NCI-H146 treated with DMSO at 0.1 percent for 48 hours (cell line): ENCODE data around the gene MACROD2.

Source experiments
- DNase-seq: peaks from one replicate; lab custom pipeline; 2025; ENCODE audit not compliant: unreplicated experiment; lab: John Stamatoyannopoulos, UW

The MACROD2 gene

DNA sequence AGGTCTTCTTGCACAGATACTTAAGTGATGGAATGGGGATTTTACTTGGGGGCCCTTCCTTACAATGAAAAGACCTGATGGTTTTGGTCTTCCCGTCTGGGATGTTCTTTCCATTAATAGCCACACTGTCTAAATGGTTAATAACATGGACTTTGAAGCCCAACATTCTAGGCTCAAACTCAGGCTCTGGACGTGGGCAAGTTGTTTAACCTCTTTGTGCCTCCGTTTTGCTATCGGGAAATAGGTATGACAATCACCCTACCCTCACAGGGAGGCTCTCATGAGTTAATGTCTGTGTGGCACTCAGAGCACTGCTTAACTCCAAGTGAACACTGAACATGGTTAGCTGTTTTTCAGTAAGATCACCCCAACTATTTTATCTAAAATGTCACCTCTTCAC is 702.8 kb downstream of the MACROD2 start:
- DNase-seq: no peak

DNA sequence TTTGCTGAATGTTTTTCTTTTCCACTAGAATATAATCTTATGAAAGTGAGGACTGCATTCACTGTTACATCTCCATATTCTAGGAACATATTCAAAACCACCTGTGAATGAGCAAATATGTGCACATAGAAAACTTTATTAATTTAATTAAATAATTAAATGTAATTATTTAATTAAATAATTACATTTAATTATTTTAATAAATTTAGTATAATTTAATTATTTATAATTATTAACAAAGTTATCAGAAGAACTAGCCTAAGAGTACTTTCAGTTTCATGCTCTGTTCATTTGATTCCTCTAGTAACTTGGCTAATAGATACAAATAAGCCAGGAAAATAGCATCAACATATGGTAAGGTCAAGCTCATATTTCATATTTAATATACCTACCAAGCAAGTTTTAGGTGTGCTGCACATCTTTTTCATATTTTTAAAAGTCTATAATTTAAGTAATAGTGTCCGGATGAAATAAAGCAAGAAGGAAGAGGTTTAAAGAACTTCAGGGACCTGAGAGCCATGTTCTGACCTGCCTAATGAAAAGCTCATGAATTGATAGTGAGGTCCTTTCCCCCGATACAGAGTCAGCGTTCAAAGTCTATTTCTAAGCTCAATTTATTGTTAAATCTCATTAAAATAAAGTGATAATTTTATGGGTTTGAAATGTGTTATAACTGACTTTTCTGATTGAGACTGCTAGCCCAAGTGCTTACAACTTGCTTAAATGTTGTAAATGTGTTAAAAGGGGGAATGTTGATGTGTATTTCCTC is 703.5 kb downstream of the MACROD2 start:
- DNase-seq: no peak

DNA sequence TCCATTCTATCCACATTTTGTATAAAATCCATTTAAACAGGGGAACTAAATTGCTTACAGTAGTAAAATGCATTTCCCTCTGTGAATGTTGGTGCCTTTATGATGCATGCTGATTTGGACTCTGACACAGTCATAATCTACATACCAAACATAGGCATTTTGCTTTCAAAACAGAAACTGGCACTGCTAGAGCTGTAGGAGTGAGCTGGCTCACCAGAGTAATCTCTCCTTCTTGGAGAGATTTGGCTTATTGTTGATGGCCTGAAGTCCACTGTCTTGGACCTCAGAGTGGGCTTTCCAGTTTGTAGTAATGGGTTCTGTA is 705.3 kb downstream of the MACROD2 start:
- no peak for DNase-seq

DNA sequence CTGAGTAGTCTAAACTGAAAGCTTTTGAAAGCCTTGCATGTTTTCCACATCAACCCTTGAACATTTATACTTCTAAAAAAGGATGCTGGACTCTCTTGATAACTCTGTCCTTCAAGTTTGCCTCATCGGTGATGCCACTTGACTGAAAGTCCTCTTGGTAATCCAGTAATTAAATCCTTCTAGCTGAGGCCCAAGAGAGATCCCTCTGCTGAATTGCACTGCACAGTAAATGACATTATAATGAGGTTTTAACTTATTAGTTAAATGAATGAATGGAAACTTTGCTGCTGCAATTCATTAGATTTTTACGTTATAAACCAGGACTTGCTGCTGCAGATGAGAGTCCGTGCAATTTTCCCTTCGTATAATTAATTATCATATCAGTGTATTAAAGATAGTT is 706.0 kb downstream of the MACROD2 start:
- DNase-seq: no peak

DNA sequence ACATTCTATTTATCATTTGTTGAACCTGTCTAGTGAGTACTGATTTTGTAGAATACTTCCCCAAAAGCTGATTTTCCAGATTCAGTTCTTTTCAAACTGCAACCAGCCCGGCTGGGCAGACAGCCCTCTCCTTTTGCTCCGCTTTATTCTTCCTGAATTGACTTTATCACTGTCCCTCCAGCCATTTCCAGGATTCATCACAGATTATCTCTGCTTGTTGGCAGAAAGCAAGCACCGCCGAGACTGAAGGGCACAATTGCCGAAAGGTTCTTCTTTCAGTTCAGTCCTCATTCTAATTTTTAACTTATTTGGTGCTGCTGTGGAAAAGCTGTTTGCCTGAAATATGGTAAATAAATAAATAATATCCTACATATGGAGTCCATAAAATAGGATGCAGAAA is 711.2 kb downstream of the MACROD2 start:
- no peak for DNase-seq

DNA sequence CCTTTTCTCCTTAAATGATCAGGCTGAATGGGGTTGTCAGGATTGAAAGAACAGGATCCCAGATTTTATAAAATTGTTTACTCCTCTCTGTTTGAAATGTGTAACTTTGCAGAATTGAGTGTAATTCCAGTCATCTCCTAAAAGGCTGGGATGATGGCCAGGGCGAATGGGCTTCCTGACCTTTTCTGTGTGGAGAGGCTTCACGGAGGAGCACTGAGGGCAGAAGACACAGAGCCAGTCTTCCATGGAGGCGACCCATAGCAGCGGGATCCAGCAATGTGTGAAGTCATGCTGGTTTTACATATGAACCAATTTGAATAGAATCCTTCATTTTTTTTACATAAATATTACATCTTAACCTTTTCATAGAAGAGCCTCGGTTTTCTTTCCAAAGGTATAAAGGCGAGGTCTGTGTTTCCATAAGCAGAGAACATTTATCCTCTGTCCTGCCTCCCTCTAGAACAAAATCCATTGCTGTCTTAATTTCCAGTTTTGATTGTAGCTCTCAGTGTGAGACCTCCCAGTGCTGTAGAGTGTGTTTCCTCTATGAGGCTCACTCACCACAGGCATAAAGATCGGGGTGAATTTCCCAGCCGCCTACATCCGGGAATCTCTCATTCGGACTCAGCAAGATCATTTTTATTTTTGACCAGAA is 711.8 kb downstream of the MACROD2 start:
- DNase-seq: no peak

DNA sequence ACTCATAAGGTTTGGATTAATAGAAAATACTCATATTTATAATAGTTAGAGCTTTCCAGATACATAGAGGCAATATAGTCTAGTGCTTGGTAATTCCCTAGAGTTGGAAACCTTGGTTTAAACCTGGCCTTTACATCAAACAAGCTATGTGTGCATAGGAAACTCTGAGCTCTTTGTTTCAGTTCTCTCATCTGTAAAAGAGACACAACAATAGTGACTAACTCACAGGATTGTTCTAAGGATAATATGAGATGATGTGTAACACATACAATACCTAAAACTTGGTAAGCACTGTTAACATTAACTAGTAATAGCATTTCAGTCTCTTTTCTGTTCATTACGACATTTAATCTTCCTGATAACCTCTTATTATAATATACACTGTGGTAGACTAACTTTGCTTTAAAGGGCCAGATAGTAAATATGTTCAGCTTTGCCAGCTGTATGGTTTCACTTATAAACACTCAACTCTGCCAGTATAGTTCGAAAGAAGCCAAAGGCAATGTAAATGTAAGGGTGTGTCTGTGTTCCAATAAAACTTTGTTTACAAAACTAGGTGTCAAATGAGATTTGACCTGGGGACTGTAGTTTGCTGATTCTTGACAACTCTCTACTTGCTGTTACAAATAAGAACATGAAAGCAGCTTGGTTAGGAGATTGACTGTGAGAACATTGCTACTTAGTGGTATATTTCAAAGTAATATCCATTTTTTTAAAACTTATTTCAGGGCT is 712.7 kb downstream of the MACROD2 start:
- DNase-seq: no peak

- no peak for DNase-seq
These were observed 714.1 kb downstream of the MACROD2 start for GRCh38 chr20:14709439-14709838.

DNA sequence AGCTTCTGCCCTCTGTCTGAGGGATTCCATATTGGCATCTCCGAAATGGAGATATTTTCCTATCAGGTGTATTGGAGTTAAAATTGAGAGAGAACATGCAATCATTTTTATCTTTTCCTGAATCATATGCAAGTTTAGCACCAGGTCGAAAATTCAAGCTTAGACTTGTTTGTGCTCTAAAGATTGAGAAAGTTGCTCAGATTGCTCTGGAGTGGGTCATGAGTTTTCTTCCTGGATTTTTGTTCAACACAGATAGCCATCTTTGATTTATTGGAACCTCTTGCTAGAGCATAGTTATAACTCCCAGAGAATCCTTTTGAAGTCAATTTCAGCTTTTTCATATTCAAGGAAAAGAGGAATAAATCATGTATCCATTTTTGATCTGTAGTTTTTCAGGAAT is 715.6 kb downstream of the MACROD2 start:
- no peak for DNase-seq

- no peak for DNase-seq
These were observed 716.3 kb downstream of the MACROD2 start for GRCh38 chr20:14711652-14712051.

GRCh38 chr20:14712302-14712739 is 717.0 kb downstream of the MACROD2 start:
- DNase-seq: no peak

- no peak for DNase-seq
These were observed 720.1 kb downstream of the MACROD2 start for GRCh38 chr20:14715400-14715799.

- no peak for DNase-seq
These were observed 721.1 kb downstream of the MACROD2 start for GRCh38 chr20:14716351-14716801.

DNA sequence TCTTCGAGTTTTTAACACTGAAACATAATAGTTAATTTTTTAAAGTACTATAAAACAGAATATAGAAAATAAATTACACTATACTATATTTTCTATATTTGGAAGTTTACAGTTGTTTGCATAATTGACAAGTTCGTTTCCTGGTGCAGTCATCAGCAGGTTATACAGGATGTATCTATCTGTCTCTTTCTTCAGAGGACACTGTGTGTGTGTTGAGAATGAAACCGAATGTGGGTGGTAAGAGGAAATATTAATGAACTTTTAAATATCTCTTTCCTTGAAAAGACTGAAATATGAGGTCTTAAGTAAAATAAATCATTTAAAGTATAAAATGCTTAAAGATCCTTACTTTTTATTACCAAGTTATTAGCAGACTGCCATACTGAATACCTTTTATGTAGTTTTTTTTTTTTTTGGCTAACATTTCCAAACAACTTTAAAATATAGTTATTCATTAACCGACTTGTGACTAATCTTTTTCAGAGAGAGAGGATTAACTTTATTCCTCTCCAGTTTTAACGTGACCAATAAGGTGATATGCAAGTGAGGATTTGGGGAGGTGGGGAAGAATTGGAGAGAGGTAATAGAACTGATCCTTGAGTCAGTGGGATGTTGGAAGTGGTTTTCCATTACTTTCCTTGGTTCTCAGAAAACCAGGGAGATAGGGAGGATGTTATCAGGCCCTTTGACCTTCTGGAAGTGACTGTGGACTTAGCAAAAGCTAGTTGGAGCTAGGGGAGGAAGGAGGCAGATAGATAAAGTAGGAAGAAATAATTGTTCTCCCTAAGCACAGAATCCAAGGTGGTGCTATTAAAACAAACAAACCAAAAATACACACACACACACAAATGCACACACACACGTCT is 722.1 kb downstream of the MACROD2 start:
- DNase-seq: no peak

DNA sequence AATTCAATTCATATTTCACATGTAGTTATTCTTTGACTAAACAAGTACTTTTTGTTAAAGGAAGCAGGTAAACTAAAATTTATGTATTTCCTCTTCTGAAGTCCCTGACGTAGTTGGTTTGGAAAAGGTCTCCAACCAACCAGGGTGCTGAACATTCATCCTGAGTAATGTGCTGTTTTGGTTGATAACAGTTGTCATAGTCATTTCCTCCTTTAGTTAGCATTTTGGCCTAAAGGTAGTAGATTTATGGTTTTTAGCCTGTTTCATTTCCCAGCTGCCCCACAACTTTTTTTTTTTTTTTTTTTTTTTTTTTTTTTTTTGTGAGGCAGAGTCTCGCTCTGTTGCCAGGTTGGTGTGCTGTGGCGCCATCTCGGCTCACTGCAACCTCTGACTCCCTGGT is 724.9 kb downstream of the MACROD2 start:
- no peak for DNase-seq

DNA sequence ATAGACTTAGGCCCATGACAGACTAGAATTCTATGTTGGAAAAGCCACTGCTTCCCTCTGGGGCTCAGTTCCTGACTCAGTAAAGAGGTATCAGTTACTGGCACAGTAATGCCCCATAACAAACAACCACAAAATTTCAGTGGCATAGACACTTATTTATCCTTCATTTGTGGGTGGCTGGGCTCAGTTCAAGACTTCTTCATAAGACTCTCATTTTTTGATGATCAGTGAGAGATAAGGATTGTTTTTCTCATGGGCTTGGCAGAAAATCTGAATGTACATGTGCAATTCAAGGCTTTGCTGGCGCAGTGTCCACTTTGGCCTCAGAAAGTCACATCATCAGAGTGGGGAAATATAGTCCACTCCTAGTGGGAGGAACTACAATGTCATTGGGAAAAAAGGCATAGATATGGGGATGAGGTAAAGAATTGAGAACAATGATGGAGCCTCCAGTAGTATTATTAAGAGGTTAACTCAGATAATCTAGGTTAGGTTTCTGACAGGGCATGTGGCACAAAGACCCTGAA is 726.7 kb downstream of the MACROD2 start:
- DNase-seq: no peak

- no peak for DNase-seq
These were observed 728.3 kb downstream of the MACROD2 start for GRCh38 chr20:14723614-14724013.

GRCh38 chr20:14724036-14724435 is 728.7 kb downstream of the MACROD2 start:
- DNase-seq: no peak

GRCh38 chr20:14724468-14724867 is 729.2 kb downstream of the MACROD2 start:
- no peak for DNase-seq

DNA sequence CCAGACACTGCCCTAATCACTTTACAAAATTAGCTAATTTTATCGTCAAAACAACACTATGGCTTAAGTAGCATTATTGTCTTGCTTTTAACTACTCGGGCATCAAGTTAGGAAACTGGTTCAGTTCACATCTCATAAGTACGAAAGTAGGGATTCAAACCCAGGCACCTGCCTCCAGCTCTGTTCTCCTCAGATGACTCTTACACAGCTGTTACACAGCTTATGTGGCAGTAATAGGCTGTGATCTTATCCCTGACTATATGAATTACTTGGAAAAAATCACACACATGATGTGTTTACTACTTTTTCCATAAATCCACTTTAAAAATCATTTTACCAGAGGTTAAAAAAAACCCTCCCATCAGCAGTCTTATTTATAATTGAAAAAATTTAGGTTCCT is 731.3 kb downstream of the MACROD2 start:
- no peak for DNase-seq
